GM21526 (cell line): ENCODE measurements around the gene HOXA3.

ENCODE experiments used
- ATAC-seq: cut with Tn5 transposase; IDR thresholded peaks from one replicate; pipeline ENCODE4 v1.9.1; 2021; ENCODE audit warnings: moderate library complexity; ENCODE audit not compliant: unreplicated experiment, low FRiP score

Gene HOXA3

DNA sequence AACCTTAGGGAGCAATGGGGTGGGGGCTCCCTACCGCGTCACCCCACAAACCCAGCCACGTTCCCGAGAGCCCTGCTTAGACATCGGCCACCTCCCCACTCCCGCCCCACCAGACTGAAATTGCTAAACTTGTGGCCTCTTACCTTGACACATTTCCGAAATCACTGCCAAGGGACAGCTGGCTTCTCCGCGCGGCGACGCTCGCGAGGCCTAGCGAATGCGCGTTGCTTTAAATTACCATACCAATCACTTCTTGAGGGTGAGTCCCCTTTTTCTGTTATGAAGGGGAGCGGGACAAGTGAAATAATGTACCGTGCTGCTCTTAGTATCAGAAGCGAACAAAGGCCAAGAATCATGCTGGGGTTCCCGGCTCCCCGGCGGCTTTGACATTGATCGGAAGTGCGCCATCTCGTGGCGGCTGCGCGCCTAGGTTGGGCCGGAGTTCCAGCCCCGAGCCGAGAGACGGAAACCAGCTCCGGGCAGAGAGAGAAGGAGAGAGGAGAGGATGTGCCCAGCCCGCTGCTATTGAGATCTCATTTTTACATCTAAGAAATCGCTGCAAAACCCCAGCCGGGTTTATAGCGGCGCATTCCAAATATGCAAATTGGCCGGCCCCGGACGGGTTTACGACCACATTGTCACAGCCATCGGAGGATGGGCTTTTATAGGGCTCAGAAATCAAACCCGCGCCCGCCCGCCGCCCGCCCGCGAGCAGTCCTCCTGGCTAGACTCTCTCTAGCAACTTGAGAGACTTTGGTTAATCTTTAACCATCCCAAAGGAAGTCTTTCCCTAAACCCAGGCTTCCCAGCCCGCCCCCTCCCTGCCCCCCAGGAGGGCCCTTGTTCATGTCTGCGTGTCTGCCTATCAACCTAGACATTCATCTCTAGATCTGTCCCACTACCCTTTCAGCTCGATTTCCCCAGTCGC is 27.4 kb upstream of the HOXA3 start:
- ATAC-seq: no peak

DNA sequence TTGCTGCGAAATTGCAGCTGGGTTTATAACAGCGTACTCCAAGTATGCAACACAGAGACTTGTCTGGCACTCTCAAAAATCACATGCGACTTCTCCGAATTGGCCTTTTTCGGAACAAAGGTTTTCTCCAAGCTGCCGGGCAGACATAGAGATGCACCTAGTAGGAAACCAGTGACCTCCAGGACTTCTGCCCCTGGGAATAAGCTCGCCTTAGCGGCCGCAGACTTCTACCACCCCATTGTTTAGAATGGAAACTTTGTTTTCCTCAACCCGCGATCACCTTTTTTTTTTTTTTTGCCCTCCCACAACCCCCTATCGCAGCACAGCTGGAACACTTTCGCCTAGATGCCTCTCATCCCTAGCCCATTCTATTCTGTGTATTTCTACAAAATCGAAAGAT is 26.6 kb upstream of the HOXA3 start:
- no peak for ATAC-seq

- ATAC-seq: no peak
Observed at GRCh38 chr7:27178366-27178765, 26.0 kb upstream of the HOXA3 start.

DNA sequence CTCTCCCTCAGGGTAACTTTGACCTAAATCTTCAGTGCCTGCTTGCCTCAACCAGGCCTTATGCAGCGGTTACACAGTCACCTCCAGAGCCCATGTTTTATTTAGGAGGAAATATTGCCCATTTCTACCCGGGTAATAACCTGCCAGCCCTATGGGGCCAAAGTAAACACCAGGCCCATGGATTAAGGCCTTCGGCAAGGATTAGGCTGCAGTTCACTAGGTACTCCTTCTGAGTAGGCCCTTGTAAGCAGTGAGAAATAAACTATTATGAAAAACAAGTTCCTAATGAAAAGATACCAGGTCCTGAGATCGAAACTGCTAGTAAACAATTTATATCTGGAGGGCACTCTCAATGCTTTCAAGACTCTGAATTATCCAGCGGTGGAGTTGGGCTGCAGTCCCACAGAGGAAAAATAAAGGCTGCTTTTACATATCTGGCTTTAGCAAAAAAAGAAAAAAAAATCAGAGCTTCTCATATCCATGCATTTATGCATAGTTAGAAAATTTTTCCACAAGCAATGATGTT is 25.5 kb upstream of the HOXA3 start:
- no peak for ATAC-seq

DNA sequence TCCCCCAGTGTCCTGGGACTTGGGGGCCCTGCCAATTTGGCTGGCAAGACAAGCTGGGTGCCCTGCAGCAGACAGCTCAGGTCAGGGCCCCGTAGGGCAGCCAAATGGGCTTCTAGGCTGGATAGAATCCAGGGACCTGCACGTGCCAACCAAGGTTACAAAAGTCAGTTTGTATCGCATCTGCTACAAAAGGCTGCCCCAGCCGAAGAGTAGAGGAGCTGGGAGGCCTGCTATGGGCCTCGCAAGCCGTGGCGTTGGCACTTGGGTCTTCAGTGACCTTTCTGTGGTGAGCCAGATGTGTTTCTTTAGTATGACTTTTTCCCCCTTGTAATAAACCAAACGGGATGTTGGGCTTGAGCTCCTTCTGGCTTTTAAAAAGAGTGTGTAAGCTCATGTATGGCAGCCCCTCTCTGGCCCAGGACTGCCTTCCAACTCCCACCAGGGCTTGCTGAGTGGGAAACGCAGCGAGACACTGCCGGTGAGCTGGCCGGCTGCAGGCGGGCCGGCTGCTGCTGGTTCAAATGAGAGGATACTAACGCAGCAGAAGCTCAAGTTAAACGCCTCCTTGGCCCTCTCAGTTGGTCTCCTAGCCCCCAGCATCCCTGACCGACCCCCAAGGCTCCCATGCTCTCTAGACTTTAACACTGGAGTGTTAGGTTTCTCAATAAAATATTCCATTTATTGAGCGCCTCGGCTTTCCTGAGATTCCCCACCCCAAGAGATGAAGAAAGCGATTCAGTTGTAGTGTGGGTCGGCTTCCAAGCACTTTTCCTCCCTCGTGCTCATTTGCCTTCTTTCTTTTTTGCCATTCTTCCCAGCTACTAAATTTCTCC is 24.8 kb upstream of the HOXA3 start:
- no peak for ATAC-seq

DNA sequence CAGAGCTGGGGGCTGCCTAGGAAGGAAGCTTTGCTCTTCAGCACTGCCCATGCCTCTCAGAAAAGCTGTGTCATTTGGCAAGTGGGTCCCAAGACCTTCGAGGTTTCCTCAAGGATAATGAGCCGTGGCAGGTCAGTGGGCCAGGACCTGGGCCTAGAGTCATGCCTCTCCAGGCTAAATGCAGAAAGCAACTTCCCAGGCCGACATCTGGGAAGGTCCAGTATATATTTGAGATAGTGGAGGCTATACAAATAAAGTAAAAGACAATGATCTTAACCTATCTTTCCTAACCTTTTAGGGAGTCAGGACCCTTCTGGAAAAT is 24.1 kb upstream of the HOXA3 start:
- ATAC-seq: no peak

DNA sequence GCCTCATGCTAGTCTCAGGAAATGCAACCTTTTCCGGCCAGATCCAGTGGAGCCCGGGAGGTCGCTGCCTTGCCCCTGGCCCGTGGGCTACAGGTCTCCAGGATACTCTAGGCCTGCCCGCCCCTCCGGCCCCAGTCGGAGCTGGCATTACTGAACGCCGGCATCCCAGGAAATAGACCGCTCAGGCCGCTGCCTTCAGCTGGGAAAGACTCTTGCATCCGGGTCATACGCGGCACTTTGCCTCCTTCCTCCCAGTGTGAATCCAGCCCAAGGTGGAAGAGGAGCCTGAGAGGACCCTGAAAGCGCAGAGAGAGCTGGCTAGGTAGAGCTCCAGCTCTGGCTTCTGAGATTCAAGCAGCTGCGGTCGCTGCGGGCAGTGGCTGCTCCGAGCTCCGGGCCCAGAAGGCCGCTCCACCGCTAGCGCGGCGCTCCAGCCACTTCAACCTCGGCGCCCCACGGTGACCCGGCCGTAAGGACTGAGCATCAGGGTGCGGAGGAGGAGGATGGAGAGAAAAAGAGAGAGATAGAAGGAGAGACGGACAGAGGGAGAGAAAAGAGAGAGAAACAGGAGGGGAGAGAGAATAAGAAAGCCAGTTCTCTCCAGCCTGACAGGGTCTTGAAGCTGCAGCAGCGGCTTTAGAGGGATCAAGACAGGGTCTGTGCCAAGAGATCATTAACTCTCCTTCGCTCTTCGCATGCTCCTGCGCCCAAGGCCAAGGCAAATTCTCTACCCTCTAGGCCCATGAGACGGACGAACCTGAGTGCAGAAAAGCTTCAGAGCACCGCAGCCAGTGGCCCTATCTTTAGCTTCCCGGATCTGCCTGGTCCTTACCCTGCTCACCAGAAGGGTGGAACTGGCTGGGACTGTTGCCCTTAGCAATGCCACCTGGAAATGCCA is 23.5 kb upstream of the HOXA3 start:
- ATAC-seq: no peak

DNA sequence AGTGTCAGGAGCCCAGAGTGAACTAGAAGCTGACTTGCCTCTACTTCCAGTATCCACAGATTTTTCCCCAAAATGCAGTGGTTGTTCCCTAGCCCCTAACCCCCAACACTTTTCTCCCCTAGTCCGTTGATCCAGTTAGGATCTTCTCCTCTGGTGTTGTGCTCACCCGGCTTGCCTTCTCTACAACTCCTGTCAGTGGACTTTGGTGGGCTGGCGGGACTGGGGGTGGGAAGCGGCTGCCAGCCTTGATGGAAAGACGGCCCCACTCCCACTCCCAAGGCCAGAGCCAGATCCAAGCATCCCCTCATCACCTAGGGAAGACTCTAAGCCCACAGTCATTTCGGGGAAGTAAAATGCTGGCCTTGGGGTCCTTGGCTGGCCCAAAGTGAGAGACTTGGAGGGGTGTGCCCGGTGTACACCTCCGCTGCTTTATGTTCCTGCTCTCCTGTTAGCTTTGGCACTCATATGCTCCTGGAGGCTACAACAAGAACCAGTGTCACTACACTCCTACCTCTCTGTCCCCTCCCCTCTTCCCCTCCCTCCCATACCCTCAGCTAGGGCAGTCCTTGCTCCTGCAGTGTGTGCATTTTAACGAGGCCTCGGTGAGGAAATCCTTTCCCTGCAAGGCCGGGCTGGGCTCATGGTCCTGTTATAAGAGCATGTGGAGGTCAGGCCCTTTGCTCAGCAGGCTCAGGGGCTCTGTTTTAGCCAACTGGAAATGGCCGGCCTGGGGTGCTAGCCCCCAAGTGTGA is 22.7 kb upstream of the HOXA3 start:
- ATAC-seq: no peak

GRCh38 chr7:27173956-27174873 is 21.8 kb upstream of the HOXA3 start, which contains the start of gene HOXA10:
Gene HOXA10, minus strand, starts transcription at chr7:27174320. Its CDS starts 14 bp downstream, at chr7:27174306.
- no peak for ATAC-seq

DNA sequence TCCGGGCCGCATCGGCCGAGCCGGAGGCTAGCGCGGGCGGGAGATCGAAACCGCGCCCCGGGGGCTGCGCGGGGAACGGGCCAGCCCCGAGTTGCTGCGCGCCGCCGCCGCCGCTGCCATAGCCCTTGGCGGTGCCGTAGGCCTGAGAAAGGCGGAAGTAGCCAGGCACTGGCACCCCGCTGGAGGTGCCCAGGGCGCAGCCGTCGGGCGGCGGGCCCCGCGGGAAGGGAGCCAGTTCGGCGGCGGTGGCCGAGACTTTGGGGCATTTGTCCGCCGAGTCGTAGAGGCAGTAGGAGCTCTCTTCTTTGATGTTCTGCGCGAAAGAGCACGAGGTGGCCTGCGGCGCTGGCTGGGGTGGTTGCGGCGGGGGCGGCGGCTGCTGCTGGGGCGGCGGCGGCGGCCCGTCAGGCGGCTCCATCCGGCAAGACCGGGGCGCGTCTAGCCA is 21.1 kb upstream of the HOXA3 start:
- ATAC-seq: no peak

DNA sequence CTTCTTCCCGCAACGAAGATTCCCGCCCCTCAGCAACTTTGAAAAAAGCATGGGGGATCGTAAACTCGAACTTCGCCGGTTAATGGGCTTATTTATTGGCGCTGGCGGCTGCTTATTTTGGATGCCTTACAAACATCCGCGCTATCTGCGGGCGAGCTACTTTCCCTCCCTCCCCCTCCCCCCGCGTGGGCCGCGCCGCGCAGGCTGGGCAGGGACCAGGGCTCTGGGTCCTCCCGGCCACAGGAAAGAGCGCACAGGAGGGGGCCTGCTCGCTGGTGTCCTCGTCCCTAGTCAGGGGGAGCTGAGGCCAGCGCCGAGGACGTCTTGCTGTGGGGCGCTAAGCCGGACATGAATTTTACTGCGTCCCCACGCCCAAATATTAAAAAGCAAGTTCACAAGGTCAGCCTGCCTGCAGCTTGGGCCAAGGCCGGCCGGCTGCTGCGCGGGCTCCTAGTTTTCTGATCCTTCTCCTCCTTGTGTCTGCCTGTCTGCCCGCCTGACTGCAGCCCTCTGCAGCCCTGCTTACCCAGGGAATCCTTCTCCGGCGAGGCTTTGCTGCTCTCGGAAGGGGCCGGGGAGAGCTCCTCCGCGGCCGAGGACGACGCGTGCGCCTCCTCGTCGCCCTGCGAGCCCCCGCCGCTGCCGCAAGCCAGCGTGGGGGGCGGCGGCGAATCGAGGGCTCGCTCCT is 20.6 kb upstream of the HOXA3 start:
- no peak for ATAC-seq

GRCh38 chr7:27172315-27172774 is 20.0 kb upstream of the HOXA3 start:
- no peak for ATAC-seq

DNA sequence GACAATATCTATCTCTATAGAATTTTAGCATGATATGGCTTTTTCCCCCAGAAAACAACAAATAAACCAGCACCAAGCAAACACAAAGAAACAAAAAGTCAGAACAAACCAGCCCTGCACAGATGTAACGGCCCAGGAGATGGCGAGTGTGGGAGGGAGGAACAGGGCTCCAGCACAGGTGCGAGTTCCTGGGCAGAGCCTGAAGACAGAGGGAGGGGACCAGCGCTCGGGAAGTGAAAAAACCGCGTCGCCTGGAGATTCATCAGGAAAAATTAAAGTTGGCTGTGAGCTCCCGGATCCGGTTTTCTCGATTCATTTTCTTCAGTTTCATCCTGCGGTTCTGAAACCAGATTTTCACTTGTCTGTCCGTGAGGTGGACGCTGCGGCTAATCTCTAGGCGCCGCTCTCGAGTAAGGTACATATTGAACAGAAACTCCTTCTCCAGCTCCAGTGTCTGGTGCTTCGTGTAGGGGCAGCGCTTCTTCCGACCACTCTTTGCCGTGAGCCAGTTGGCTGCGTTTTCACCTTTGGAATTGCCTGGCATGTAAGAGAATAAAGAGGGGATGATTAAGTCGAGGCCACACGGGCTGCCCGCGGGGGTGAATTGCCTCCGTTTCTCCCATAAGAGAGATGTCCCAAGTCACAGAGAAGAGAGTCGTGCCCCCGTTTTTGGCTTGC is 19.4 kb upstream of the HOXA3 start:
- no peak for ATAC-seq

- ATAC-seq: no peak
Observed at GRCh38 chr7:27171325-27171636, 18.9 kb upstream of the HOXA3 start.

DNA sequence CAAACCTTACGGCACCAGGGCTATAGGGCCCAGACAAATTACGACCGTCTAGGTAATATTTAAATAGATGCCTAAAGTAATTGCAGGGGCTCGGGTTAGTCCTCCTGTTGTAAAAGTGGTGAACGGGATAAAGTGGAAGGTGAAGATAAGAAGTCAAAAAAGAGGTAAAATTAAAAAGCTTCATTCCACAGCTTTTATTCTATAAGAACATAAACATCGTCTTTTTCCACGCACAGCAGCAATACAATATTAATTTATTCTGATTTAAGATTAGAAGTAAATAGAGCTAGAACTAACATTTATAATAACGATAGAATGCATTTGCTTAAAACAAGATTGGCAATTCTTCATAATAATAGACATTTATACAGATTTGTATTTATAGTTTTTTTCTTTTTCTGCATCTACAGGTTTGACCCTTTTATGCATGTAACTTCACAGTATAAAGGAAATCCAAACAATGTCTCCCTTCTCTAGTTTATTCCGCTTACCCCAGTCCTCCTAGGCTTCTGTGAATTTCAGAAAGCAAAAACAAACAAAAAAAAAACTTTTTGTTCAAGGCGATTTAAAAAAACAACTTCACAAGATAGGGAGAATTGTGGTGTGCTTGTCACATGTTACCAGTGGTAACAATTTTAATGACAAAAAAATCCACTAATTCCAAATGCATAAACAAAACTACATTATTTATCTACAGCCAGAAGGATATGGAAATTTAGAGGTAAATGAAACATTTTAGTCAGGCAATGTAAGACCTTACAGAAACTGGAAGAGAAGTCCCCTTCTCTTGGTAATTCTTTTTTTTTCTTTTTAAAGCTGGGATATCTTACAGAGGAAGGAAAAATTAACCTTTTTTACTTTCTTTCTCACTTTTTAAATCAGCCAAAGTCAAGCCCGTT is 18.3 kb upstream of the HOXA3 start:
- no peak for ATAC-seq

GRCh38 chr7:27169658-27170425 is 17.5 kb upstream of the HOXA3 start:
- no peak for ATAC-seq
